Neuron (in vitro differentiated cells): ENCODE results near the gene ANKRD62.
"Not testable (repeated sequence)": the region's sequence is repeated elsewhere in the genome, so short reads cannot be mapped to it uniquely, and the experiment has no call there.

Source experiments
- H2AFZ ChIP-seq: one replicate; pipeline ENCODE4 v1.6.1; 2013; ENCODE audit warnings: low read depth, mild to moderate bottlenecking, inconsistent platforms, low read length, moderate library complexity
- H3K27me3 ChIP-seq: one replicate; pipeline ENCODE4 v1.6.1; 2013; ENCODE audit warnings: low read length; ENCODE audit not compliant: insufficient read depth
- H3K36me3 ChIP-seq: one replicate; pipeline ENCODE4 v1.6.1; 2013; ENCODE audit warnings: low read length; ENCODE audit not compliant: insufficient read depth
- H3K4me1 ChIP-seq: one replicate; pipeline ENCODE4 v1.6.1; 2013; ENCODE audit warnings: low read length; ENCODE audit not compliant: insufficient read depth
- H3K4me3 ChIP-seq: 2 replicates; pipeline ENCODE4 v1.5.1; 2013; ENCODE audit warnings: mild to moderate bottlenecking, low read length, moderate library complexity
- H3K9me3 ChIP-seq: one replicate; pipeline ENCODE4 v1.6.1; 2013; ENCODE audit warnings: low read length

Gene ANKRD62

DNA sequence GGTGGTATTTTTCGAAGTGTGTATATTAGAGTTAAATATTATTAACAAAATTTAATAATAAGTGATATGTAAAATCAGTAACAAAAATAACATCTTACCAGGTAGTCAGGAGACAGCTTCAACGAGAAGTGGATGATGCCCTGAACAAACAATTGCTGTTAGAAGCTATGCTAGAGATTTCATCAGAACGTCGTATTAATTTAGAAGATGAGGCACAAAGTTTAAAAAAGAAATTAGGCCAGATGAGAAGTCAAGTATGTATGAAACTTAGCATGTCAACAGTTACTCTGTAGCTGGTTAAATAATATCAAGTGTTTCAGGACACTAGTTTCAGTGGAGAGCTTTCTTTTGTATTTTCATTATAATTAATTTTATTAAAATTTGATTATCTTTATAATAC is 34.0 kb downstream of the ANKRD62 start:
- H3K4me3 ChIP-seq, H3K36me3 ChIP-seq, H3K9me3 ChIP-seq, H3K27me3 ChIP-seq, H3K4me1 ChIP-seq, H2AFZ ChIP-seq: not testable (repeated sequence)

GRCh38 chr18:12138831-12139230 is 45.2 kb downstream of the ANKRD62 start:
- H3K27me3 ChIP-seq, H3K9me3 ChIP-seq, H3K36me3 ChIP-seq, H2AFZ ChIP-seq, H3K4me3 ChIP-seq, H3K4me1 ChIP-seq: not testable (repeated sequence)

- not testable (repeated sequence) for H2AFZ ChIP-seq
Measured at GRCh38 chr18:12140866-12141265, 47.2 kb downstream of the ANKRD62 start.

GRCh38 chr18:12141778-12142177 is 48.1 kb downstream of the ANKRD62 start:
- H3K9me3 ChIP-seq, H3K4me1 ChIP-seq, H2AFZ ChIP-seq, H3K36me3 ChIP-seq, H3K27me3 ChIP-seq, H3K4me3 ChIP-seq: not testable (repeated sequence)

More at GRCh38 chr18:12140866-12141265, 47.2 kb downstream of the ANKRD62 start:
- H3K4me1 ChIP-seq, H3K27me3 ChIP-seq, H3K4me3 ChIP-seq, H3K36me3 ChIP-seq, H3K9me3 ChIP-seq: not testable (repeated sequence)

DNA sequence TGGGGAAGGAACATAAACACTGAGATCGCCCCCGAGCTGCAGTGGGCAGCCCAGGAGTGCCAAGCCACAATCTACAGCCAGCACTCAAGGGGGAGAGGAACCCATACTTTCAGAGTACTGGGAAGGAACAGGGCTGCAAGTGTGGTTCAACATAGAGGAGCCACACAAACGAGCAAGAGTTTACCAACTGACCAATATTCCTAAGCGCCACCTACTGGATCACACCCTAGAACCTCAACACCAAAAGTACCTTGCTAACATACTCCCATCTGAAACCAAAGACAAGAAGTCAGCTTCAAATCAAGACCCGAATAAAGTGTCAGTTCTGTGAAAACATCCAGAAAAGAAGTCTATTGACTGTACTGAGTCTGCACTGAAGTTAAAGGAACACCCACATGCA is 55.8 kb downstream of the ANKRD62 start:
- not testable (repeated sequence) for H3K36me3 ChIP-seq, H3K27me3 ChIP-seq, H3K4me3 ChIP-seq, H3K4me1 ChIP-seq, H2AFZ ChIP-seq, H3K9me3 ChIP-seq

DNA sequence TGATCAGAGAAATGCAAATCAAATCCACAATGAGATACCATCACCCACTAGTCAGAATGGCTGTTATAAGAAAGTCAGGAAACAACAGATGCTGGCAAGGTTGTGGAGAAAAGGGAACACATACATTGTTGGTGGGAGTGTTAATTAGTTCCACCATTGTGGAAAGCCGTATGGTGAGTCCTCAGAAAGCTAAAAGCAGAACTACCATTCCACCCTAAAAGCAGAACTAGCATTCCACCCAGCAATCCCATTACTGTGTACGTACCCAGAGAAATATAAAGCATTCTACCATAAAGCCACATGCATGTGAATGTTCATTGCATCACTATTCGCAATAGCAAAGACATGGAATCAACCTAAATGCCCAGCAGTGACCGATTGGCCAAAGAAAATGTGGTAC is 60.7 kb downstream of the ANKRD62 start:
- H3K4me1 ChIP-seq = no peaks in the 10 kb centered on the region
- no peak overlapping the region for H3K4me3 ChIP-seq
- no peak overlapping the region for H2AFZ ChIP-seq
- H3K27me3 ChIP-seq = peaks cover 3% of the 10 kb centered on the region
- H3K9me3 ChIP-seq = no peaks in the 10 kb centered on the region
- H3K36me3 ChIP-seq = no peaks in the 10 kb centered on the region

DNA sequence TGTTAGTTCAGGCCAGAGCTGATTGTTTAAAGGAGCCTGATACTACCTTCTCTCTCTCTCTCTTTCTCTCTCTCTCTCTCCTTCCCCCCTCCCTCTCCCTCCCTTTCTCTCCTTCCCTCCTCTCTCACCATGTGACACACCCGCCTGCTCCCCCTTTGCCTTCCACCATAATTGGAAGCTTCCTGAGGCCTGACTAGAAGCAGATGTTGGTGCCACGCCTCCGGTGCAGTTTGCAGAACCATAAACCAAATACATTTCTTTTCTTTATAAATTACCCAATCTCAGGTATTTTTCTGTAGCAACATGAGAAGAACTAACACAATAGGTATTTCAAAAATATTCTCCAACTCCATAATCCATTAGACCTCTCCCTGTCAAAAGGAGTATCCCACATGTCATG is 62.4 kb downstream of the ANKRD62 start:
- Histone ChIP-seq H3K36me3 (no peaks in the 10 kb centered on the region), H2AFZ (no peak overlapping the region), H3K27me3 (peaks cover 3% of the 10 kb centered on the region), H3K4me1 (no peaks in the 10 kb centered on the region), H3K4me3 (no peak overlapping the region), H3K9me3 (no peaks in the 10 kb centered on the region)

DNA sequence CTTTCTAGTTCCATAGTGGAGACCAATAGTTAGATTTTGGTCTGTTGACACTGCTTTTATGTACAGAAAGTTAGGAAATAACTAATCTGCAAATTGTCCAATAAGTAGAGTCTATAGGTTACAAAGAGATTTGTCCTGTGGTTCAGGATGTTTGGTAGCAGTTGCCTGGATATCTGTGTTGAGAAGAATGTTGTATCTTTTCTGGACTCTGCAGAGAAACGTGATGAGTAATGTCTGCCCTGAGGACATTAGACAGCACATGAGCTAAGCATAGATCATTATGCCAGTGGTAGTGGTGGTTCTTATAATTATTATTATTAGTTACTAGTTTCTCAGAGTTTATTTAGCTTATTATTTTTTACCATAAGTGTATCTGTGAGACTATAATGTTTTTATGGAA is 65.8 kb downstream of the ANKRD62 start:
- Histone ChIP-seq H3K4me3 (no peak overlapping the region), H3K36me3 (no peaks in the 10 kb centered on the region), H3K9me3 (no peaks in the 10 kb centered on the region), H3K4me1 (no peaks in the 10 kb centered on the region), H2AFZ (no peak overlapping the region), H3K27me3 (peaks cover 3% of the 10 kb centered on the region)

DNA sequence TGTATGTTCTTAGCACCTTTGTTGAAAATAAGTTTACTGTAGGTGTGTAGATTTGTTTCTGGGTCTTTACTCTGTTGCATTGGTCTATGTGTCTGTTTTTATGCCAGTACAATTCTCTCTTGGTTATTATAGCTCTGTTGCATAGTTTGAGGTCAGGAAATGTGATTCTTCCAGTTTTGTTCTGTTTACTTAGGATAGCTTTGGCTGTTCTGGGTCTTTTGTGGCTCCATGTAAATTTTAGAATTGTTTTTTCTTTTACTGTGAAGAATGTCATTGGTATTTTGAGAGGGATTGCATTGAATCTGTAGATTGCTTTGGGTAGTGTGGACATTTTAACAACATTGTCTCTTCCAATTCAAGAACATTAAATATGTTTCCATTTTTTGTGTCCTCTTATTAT is 69.1 kb downstream of the ANKRD62 start:
- H3K27me3 ChIP-seq = no peaks in the 10 kb centered on the region
- H3K9me3 ChIP-seq = no peaks in the 10 kb centered on the region
- H3K36me3 ChIP-seq = no peaks in the 10 kb centered on the region
- H3K4me1 ChIP-seq = no peaks in the 10 kb centered on the region
- no peak overlapping the region for H2AFZ ChIP-seq
- H3K4me3 ChIP-seq = no peak overlapping the region

GRCh38 chr18:12165038-12165768 is 71.6 kb downstream of the ANKRD62 start:
- H3K36me3 ChIP-seq = no peaks in the 10 kb centered on the region
- no peaks in the 10 kb centered on the region for H3K9me3 ChIP-seq
- H2AFZ ChIP-seq = no peak overlapping the region
- no peaks in the 10 kb centered on the region for H3K4me1 ChIP-seq
- no peak overlapping the region for H3K4me3 ChIP-seq
- no peaks in the 10 kb centered on the region for H3K27me3 ChIP-seq
